ENCODE results near the gene PIM3. TPM values are rescaled to one million over a fixed set of nuclear protein-coding genes. Genes with fewer than 3 reads are reported as not detected.

The PIM3 gene
- total RNA-seq, 1 donor from 2014 or later: 41.4 TPM

DNA sequence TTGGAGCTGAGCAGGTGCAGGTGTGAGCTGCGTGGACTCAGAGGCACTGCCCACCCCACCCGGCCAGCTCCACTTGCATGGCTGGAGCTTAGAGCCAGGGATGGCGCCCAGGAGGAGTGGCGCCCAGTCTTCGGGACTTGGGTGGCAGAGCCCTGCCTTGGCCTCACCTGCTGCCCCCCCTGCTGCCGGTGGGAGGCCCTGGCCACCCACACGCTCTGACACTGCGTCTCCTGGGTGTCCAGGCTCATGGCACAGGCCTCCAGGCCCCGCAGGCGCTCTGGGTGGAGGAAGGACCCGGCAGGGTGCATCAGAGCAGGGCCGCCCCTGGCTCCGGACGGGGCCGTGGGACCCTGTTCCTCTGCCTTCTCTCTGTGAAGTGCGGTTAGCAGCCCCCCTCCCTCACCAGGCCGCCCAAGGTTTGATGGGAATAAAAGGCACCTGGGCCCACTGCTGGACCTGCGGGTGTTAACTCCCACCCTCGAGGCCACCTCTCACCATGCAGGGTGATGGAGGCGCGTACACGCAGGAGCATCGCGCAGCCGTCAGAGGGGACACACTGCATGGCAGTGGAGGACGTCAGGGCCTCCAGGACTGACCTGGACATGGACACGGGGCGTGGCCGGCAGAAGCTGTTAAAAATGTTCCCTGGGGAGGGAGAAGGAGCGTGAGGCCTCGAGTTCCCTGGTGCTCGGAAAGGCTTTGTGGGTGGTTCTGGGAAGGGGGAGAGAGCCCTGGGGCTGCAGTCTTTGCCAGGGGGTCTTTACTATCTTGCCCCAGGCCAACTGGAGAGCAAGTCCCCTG lies 40.2 kb downstream of the PIM3 start:
- no peak for DNase-seq (ENCODE audit: low read depth)

- DNase-seq (ENCODE audit: low read depth): no peak
Observed at GRCh38 chr22:50001388-50002231, 41.0 kb downstream of the PIM3 start.

- peak; percentile 32 for DNase-seq (ENCODE audit: low read depth)
Observed at GRCh38 chr22:50002791-50003190, 42.2 kb downstream of the PIM3 start.

- DNase-seq (ENCODE audit: low read depth): no peak
Observed at GRCh38 chr22:50004918-50005317, 44.3 kb downstream of the PIM3 start.

- DNase-seq (ENCODE audit: low read depth): no peak
Observed at GRCh38 chr22:50007057-50007511, 46.5 kb downstream of the PIM3 start.

DNA sequence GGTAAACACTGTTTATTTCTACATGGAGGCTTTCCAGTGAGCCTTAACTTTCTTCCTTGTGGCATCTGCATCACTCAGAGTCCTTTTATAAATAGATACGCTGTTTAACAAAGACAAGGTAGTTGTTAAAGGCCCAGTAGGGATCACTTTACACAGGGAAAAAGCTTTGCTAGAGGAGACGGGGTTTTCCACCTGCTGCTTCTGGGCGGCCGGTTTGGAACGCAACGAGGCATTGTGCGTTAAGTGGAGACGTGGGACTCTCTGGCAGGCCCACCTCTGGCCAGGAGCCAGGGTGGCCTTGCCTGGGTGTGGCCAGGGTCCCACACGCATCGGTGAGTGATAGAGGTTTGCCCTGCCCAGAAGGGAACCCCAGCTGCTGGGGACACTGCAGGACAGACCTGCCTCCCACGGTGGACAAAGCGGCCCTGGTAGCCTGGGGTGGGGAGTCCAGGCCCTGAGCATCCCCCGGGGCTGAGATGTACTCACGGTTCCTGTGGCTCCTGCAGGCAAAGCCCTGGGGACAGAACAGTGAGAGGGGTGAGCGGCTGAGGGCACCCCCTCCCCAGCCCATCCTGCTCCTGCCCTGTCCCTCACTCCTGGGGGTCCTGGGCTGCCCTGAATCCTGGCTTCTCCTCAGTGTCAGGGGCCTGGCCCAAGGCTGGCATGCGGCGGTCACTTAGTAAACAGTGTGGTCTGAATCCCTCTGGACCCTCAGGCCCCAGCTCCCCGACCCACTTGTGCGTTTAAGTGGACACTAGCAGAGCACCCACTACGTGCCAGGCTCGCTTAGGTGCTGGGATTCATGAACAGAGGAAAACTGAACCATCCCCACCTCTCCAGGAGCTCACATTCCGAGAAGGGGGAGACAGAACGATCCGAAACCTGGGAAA lies 47.8 kb downstream of the PIM3 start:
- peak; percentile 12 for DNase-seq (ENCODE audit: low read depth)

DNA sequence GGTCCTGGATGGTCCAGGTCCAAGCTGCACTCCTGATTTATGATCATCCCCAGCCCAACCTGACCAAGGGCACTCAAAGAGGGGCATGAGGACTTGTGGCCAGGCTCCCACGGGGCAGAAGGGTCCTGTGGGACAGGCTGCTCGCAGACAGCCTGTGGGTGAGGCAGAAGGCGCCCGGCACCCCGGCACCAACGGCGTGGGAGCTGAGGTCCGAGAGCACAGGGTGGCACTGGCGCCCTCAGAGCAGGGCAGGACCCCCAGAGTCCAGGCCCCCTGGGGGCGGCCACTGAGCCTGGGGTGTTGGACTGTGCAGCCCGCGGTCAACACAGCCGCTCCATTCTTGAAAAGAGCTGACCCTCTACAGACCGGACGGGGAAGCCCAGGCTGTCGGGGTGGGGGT lies 48.7 kb downstream of the PIM3 start:
- DNase-seq (ENCODE audit: low read depth): no peak

DNA sequence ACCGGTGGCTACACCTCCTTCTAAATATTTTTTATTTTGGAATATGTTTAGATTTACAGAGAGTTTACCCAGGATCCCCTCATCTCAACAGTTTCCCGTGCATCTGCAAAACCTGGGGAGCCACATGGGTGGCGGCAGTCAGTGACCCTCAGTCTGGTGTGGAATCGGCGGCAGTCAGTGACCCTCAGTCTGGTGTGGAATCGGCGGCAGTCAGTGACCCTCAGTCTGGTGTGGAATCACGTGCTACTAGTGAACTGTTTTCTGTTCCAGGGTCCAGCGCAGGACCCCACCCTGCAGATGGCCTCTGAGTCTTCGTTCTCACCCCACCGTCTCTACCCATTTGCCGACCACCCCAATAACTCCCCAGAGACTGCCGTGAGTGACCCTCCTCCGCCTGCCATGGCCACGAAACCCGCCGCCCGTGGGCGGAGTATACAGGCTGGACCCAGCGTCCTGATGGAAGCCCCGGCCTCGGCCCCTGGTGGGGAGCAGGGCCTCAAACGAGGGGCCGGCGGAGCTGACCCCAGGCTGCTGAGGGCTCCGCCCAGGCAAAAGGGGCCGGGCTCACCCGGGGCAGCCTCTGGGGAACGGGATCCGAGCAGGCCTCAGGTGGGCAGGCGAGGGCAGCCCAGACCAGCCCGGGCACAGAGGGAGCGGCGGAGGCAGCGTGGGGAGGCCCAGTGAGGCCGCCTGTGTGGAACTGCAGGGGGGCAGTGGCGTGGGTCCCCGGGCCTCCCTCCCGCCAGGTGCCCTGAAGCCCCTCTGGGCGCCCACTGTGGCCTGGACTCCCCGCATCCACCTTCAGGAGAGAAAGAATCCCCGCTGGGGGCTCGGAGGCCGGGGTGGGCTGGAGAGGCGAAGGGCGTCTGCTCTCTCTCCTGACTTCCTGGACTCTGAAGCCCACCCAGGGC lies 49.4 kb downstream of the PIM3 start:
- no peak for DNase-seq (ENCODE audit: low read depth)

DNA sequence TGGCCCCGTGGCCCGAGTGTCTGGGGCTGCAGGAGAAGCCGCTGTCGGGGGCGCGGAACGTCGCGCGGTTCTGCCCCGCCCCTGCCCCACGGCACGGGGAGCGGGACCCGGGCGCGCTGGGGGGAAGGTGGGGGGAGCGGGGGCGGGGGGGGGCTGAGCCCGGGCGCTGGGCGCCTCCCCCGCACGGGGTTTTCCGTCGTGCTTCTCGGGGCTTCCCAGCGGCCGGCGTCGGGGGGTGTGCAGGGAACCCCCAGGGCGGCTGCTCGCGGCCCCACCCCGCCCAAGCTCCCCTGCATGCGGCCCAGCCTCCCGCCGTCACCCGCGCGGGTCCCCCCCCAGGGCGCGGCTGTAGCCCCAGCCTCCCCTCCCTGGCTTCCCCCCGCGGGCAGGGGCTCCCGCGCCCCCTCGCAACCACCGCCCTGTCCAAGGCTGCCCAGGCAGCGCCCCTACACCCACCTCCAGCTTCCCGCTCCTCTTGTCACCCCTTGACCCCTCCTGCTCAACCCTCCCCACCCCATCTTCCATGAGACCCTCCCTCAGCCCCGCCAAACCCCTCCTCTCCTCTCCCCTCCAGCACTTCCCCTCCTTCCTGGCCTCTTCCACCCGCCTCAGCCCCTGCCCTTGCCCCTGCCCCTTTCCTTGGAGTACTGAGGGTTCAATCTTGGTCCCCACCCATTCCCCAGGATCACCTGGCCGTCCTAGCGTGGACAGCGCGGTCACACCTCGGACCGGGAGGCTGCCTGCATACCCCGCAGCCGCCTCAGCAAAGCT lies 50.3 kb downstream of the PIM3 start:
- no peak for DNase-seq (ENCODE audit: low read depth)

- no peak for DNase-seq (ENCODE audit: low read depth)
Observed at GRCh38 chr22:50011447-50012210, 51.1 kb downstream of the PIM3 start.

- peak; percentile 15 for DNase-seq (ENCODE audit: low read depth)
Observed at GRCh38 chr22:50012211-50013181, 51.9 kb downstream of the PIM3 start, which contains the start of gene IL17REL. Gene IL17REL (minus strand): TSS chr22:50012765. CDS start chr22:50012646, 119 bp downstream.

Small RNAs within 50 kb of the gene (microRNA-seq; reads per million reads assigned to microRNA genes)
- not detected for gene MIR6821

Other genes starting within 250 kb of the PIM3 start
- gene BRD1, start 132.9 kb upstream of the PIM3 start, total RNA-seq: 20.1 and 21.4 TPM in 2 replicates
- 13.1 and 15.3 TPM in 2 replicates for gene ZBED4, start 106.9 kb upstream of the PIM3 start, total RNA-seq
- 23.4 and 24.5 TPM in 2 replicates for gene ALG12, start 42.3 kb upstream of the PIM3 start, total RNA-seq
- 63.0 and 120 TPM in 2 replicates for gene CRELD2, start 42.1 kb upstream of the PIM3 start, total RNA-seq
- not detected in 2 replicates for gene IL17REL, start 52.0 kb downstream of the PIM3 start, total RNA-seq
- not detected in 2 replicates for gene TTLL8, start 97.5 kb downstream of the PIM3 start, total RNA-seq
- gene MLC1, start 124.7 kb downstream of the PIM3 start, total RNA-seq: not detected in 2 replicates
- gene MOV10L1, start 129.2 kb downstream of the PIM3 start, total RNA-seq: 0.16 and 0.83 TPM in 2 replicates
- gene PANX2, start 210.0 kb downstream of the PIM3 start, total RNA-seq: 0.08 and 0.26 TPM in 2 replicates
- 16.3 and 26.3 TPM in 2 replicates for gene TRABD, start 225.1 kb downstream of the PIM3 start, total RNA-seq
- 30.8 and 34.4 TPM in 2 replicates for gene SELENOO, start 240.2 kb downstream of the PIM3 start, total RNA-seq

Data from myocyte (in vitro differentiated cells).